T-cell (primary cell): ENCODE measurements around the gene RPTOR. TPM values are rescaled to one million over a fixed set of nuclear protein-coding genes. Genes with fewer than 3 reads are reported as not detected.
"Not testable (repeated sequence)": the region's sequence is repeated elsewhere in the genome, so short reads cannot be mapped to it uniquely, and the experiment has no call there.

Experiments used
- ATAC-seq, 4 experiments: fragments of 200-7000 bp in 3 of 4; fragments of 150-1000 bp in 1 of 4; cut with Tn5 transposase; replicated peaks in 1 of 4; 1 replicate in 3 of 4; 2 replicates in 1 of 4; pipeline ENCODE4 v1.10.0; 2021; ENCODE audit warnings: moderate library complexity in 3 of 4, mild to moderate bottlenecking in 2 of 4, moderate number of reproducible peaks in 1 of 4
- CTCF ChIA-PET, 2 donors: fragments of 300-600 bp; sonication (Branson Sonifier 250); formaldehyde crosslinking; loops; one replicate each; lab custom pipeline; 2022; ENCODE audit warnings: antibody characterized with exemption in 2 of 2; lab: Charles Lee
- POLR2A ChIA-PET, 2 donors: fragments of 300-600 bp; sonication (Branson Sonifier 250); formaldehyde crosslinking; loops; one replicate each; lab custom pipeline; 2022; ENCODE audit warnings: antibody characterized with exemption in 2 of 2; lab: Charles Lee
- DNase-seq, 35 experiments: peaks; one replicate each; pipeline versions ENCODE4 v3.0.0 to v3.0.0-alpha.2; 2013 to 2023
- H3K27ac ChIP-seq: one replicate; pipeline ENCODE4 v1.5.1; 2013; ENCODE audit warnings: low read length
- H3K27me3 ChIP-seq, 2 experiments: replicated peaks in 1 of 2; 1 replicate in 1 of 2; 2 replicates in 1 of 2; pipeline versions ENCODE4 v1.6.1 to v1.7.0; 2013; ENCODE audit warnings: low read length in 1 of 2, mixed read lengths in 1 of 2; ENCODE audit not compliant: control insufficient read depth in 2 of 2, insufficient read depth in 2 of 2; ENCODE audit errors: extremely low read depth in 1 of 2
- H3K36me3 ChIP-seq, 2 donors: 1 replicate in 1 of 2; 2 replicates in 1 of 2; pipeline versions ENCODE4 v1.6.1 to v1.7.0; 2013; ENCODE audit warnings: low read length in 1 of 2; ENCODE audit not compliant: control insufficient read depth in 2 of 2, insufficient read depth in 1 of 2; ENCODE audit errors: extremely low read depth in 1 of 2
- H3K4me1 ChIP-seq, 2 experiments: 1 replicate in 1 of 2; 2 replicates in 1 of 2; pipeline versions ENCODE4 v1.6.1 to v1.7.0; 2013; ENCODE audit warnings: low read length in 2 of 2, mixed read lengths in 1 of 2; ENCODE audit not compliant: insufficient read depth in 2 of 2, control insufficient read depth in 1 of 2; ENCODE audit errors: extremely low read depth in 1 of 2
- H3K4me3 ChIP-seq, 2 donors: 1 replicate in 1 of 2; 2 replicates in 1 of 2; pipeline versions ENCODE4 v1.5.1 to v1.7.0; 2013; ENCODE audit warnings: mild to moderate bottlenecking in 2 of 2, low read length in 1 of 2, moderate library complexity in 1 of 2; ENCODE audit not compliant: control insufficient read depth in 1 of 2; ENCODE audit errors: extremely low read depth in 1 of 2
- H3K9me3 ChIP-seq: 2 replicates; pipeline ENCODE4 v1.7.0; 2013
- H3K27ac Mint-ChIP-seq, 2 donors: one replicate each; pipeline ENCODE4 v1.8.0; 2020 to 2021; ENCODE audit warnings: mild to moderate bottlenecking in 2 of 2, mixed read lengths in 2 of 2
- H3K27me3 Mint-ChIP-seq, 2 donors: one replicate each; pipeline ENCODE4 v1.8.0; 2021 to 2022; ENCODE audit warnings: mixed read lengths in 2 of 2
- H3K36me3 Mint-ChIP-seq: one replicate; pipeline ENCODE4 v1.8.0; 2021; ENCODE audit warnings: mixed read lengths
- H3K4me1 Mint-ChIP-seq, 3 donors: one replicate each; pipeline ENCODE4 v1.8.0; 2020 to 2022; ENCODE audit warnings: mixed read lengths in 3 of 3, mild to moderate bottlenecking in 1 of 3
- H3K4me3 Mint-ChIP-seq, 3 donors: one replicate each; pipeline ENCODE4 v1.8.0; 2020 to 2022; ENCODE audit warnings: mild to moderate bottlenecking in 3 of 3, mixed read lengths in 3 of 3, moderate library complexity in 3 of 3
- H3K9me3 Mint-ChIP-seq, 3 donors: one replicate each; pipeline ENCODE4 v1.8.0; 2020 to 2022; ENCODE audit warnings: mixed read lengths in 3 of 3
- WGBS: methylation state at CpG from one replicate; pipeline ENCODE4 v1.1.5; 2013; ENCODE audit warnings: missing lambda C conversion rate; ENCODE audit not compliant: insufficient coverage; 5-methylcytosine and 5-hydroxymethylcytosine counted together
- total RNA-seq, 35 experiments: library from RNA in 6 of 35; stranded (reverse) in 6 of 35; fragments of 120-200 nt in 1 of 35; gene quantifications; one replicate each; pipeline versions ENCODE4 v1.2.1 to v1.2.4 and lab custom pipeline; 2013 to 2026

Gene RPTOR
- total RNA-seq, 5 donors from 2014 or later (not counting 1 experiment from before 2014, with no cell fraction given): 59.4 to 76.8 (median 71.4) TPM

DNA sequence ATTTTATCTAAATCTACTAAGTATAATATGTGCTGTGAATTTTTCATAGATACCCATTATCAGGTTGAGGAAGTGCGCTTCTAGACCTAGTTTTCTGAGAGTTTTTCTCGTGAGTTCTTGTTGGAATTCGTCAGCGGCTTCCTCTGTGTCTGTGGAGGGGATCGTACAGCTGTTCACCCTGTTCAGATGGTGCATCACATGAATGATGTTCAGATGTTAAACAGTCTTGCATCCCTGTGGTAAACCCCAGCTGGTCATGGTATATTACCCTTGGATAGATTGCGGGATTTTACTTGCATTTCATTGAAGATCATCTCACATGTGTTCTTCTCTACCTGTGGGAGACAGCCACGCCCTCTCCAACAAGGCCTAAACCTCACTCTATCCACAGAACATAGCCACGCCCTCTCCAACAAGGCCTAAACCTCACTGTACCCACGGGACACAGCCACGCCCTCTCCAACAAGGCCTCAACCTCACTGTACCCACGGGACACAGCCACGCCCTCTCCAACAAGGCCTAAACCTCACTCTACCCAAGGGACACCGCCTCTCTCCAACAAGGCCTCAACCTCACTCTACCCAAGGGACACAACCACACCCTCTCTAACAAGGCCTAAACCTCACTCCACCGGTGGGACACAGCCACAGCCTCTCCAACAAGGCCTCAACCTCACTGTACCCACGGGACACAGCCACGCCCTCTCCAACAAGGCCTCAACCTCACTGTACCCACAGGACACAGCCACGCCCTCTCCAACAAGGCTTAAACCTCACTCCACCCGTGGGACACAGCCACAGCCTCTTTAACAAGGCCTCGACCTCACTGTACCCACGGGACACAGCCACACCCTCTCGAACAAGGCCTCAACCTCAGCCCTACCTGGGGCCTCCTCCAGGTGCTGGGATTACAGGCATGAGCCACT, 266.8 kb downstream of the RPTOR start:
- ATAC-seq (peak; percentile 26 to 45 (median 36)), DNase-seq (peak in 1 of 35 experiments; percentile 29)

GRCh38 chr17:80812362-80813088, 267.9 kb downstream of the RPTOR start:
- Mint-ChIP-seq H3K9me3 (peaks cover 0 to 2% (median 2%) of the 10 kb centered on the region in 3 donors), H3K27ac (peak overlapping the region; percentile 95 to 99), H3K4me1 (peaks cover 34 to 64% (median 55%) of the 10 kb centered on the region in 3 donors), H3K4me3 (peak overlapping the region; percentile 47 to 62 (median 53)), H3K36me3 (peaks cover 43% of the 10 kb centered on the region), H3K27me3 (no peaks in the 10 kb centered on the region)
- CTCF ChIA-PET: no interaction called here
- POLR2A ChIA-PET: no interaction called here
- 77% methylated on average over 14 of the region's 18 CpGs for WGBS
- H3K36me3 ChIP-seq: peaks cover 1 to 16% of the 10 kb centered on the region in 2 donors
- no peaks in the 10 kb centered on the region for H3K9me3 ChIP-seq
- no peaks in the 10 kb centered on the region for H3K27me3 ChIP-seq
- DNase-seq (peak in 1 of 35 experiments; percentile 36), ATAC-seq (peak in 1 of 4 experiments; percentile 38)
- no peak overlapping the region for H3K4me3 ChIP-seq
- peaks cover 2 to 19% of the 10 kb centered on the region in 2 experiments for H3K4me1 ChIP-seq
- H3K27ac ChIP-seq: peak overlapping the region; percentile 69

More for the DNA sequence above, 266.8 kb downstream of the RPTOR start:
- Histone ChIP-seq H3K9me3 (peaks cover 1% of the 10 kb centered on the region), H3K27me3 (no peaks in the 10 kb centered on the region), H3K4me1 (peaks cover 2 to 19% of the 10 kb centered on the region in 2 experiments), H3K27ac (peak overlapping the region; percentile 69), H3K36me3 (peaks cover 3 to 16% of the 10 kb centered on the region in 2 donors), H3K4me3 (no peak overlapping the region)
- peaks cover 34 to 53% (median 53%) of the 10 kb centered on the region in 3 donors for H3K4me1 Mint-ChIP-seq
- H3K27ac Mint-ChIP-seq: peak overlapping the region; percentile 95 to 99
- WGBS: 58% methylated on average over 20 of the region's 21 CpGs
- H3K27me3 Mint-ChIP-seq: no peaks in the 10 kb centered on the region
- ChIA-PET CTCF (no interaction called here), POLR2A (no interaction called here)
- H3K36me3 Mint-ChIP-seq: peaks cover 53% of the 10 kb centered on the region
- peak overlapping the region in 1 of 3 donors; percentile 47 for H3K4me3 Mint-ChIP-seq
- H3K9me3 Mint-ChIP-seq: peaks cover 5 to 11% (median 6%) of the 10 kb centered on the region in 3 donors

- POLR2A ChIA-PET: no interaction called here
- H3K27me3 Mint-ChIP-seq: no peaks in the 10 kb centered on the region
- CTCF ChIA-PET: no interaction called here
- 92% methylated on average over 2 of the region's 5 CpGs for WGBS
- peak overlapping the region; percentile 71 to 99 for H3K27ac Mint-ChIP-seq
- DNase-seq (no peak), ATAC-seq (no peak)
- peaks cover 39 to 68% (median 55%) of the 10 kb centered on the region in 3 donors for H3K4me1 Mint-ChIP-seq
- Histone ChIP-seq H3K36me3 (peaks cover under 1 to 13% of the 10 kb centered on the region in 2 donors), H3K9me3 (no peaks in the 10 kb centered on the region), H3K4me1 (peaks cover 2 to 19% of the 10 kb centered on the region in 2 experiments), H3K4me3 (no peak overlapping the region), H3K27ac (no peak overlapping the region), H3K27me3 (no peaks in the 10 kb centered on the region)
- peak overlapping the region in 1 of 3 donors; percentile 43 for H3K4me3 Mint-ChIP-seq
- H3K9me3 Mint-ChIP-seq: no peaks in the 10 kb centered on the region
- peaks cover 39% of the 10 kb centered on the region for H3K36me3 Mint-ChIP-seq
These were observed 268.7 kb downstream of the RPTOR start for GRCh38 chr17:80813318-80813717.

DNA sequence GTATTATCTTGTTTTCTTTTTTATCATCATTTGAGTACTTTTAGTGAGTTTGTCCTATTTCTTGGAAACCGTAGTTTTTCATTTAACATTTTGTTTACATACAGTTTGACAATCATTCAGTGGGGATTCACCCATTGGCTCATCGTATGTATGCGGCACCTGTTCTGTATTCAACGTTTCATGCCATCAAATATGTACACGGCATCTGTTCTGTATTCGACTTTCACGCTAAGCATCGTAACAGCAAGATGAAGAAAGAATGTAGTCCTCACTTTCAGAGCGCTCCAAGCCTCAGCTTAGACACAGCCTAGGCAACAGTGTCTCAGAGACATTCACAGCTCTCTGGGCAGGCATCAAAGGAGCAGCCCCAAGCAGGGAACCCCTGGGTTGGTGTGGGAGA, 269.9 kb downstream of the RPTOR start:
- Mint-ChIP-seq H3K27ac (peak overlapping the region; percentile 16 to 33), H3K27me3 (no peaks in the 10 kb centered on the region), H3K4me1 (peaks cover 49 to 70% (median 60%) of the 10 kb centered on the region in 3 donors), H3K36me3 (peaks cover 33% of the 10 kb centered on the region), H3K4me3 (no peak overlapping the region), H3K9me3 (no peaks in the 10 kb centered on the region)
- H3K27me3 ChIP-seq: no peaks in the 10 kb centered on the region
- H3K4me3 ChIP-seq: no peak overlapping the region
- peaks cover 2 to 30% of the 10 kb centered on the region in 2 experiments for H3K4me1 ChIP-seq
- no peak for DNase-seq
- H3K9me3 ChIP-seq: no peaks in the 10 kb centered on the region
- H3K36me3 ChIP-seq: peaks cover 3 to 6% of the 10 kb centered on the region in 2 donors
- CTCF ChIA-PET: no interaction called here
- ATAC-seq: no peak
- POLR2A ChIA-PET: no interaction called here
- no peak overlapping the region for H3K27ac ChIP-seq
- 98% methylated on average over 9 of the region's 9 CpGs for WGBS

DNA sequence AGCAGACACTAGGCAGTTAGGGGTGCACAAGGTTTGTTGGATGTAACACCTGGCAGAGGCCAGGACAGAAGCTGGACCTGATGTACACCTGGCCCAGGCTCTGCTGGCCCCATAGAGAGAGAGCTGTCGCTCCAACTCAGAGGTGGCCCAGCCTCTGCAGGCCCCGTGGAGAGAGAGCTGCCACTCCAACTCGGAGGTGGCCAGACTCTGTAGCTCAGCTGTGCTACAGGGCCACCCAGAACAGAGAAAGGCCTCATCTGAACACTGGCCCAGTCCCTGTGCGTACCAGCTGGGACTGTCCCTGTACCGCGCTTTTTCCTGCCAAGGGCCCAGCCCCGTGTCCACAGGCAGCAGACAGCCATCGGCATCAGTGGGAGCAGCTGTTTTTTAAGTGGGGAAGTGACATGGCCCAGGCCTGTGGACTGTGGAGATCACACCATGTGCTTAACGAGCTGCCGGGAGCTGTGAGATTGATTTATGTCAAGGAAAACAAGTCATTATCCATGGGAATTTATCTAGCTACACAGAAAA, 270.6 kb downstream of the RPTOR start:
- no peak for ATAC-seq
- Histone ChIP-seq H3K4me3 (no peak overlapping the region), H3K27me3 (no peaks in the 10 kb centered on the region), H3K27ac (no peak overlapping the region), H3K4me1 (peaks cover 7 to 36% of the 10 kb centered on the region in 2 experiments), H3K36me3 (peaks cover 3 to 8% of the 10 kb centered on the region in 2 donors), H3K9me3 (no peaks in the 10 kb centered on the region)
- no peak for DNase-seq
- H3K36me3 Mint-ChIP-seq: peaks cover 33% of the 10 kb centered on the region
- WGBS: 97% methylated on average over 8 of the region's 10 CpGs
- peaks cover 55 to 77% (median 65%) of the 10 kb centered on the region in 3 donors for H3K4me1 Mint-ChIP-seq
- H3K4me3 Mint-ChIP-seq: no peak overlapping the region
- ChIA-PET CTCF (no interaction called here), POLR2A (no interaction called here)
- no peak overlapping the region for H3K27ac Mint-ChIP-seq
- H3K9me3 Mint-ChIP-seq: no peaks in the 10 kb centered on the region
- no peaks in the 10 kb centered on the region for H3K27me3 Mint-ChIP-seq

DNA sequence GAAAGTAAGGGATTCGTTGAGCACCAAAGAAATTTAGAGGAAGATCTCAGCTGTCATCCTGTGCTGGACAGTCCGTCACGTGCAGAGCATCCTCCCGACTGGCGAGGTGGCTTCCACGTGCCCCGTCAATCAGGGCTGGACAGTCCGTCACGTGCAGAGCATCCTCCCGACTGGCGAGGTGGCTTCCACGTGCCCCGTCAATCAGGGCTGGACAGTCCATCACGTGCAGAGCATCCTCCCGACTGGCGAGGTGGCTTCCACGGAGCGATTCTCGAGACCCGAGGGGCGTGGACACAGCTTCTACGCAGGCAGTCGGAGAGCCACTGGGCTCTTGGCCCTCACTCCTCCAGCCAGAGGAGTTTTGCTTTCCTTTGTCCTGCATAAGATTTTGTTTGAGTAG, 271.1 kb downstream of the RPTOR start:
- H3K27ac ChIP-seq, CTCF ChIA-PET, POLR2A ChIA-PET, H3K9me3 ChIP-seq, H3K4me3 Mint-ChIP-seq, H3K27ac Mint-ChIP-seq, H3K9me3 Mint-ChIP-seq, ATAC-seq, H3K27me3 Mint-ChIP-seq, DNase-seq, H3K27me3 ChIP-seq, H3K4me3 ChIP-seq: not testable (repeated sequence)
- peaks cover 52 to 79% (median 65%) of the 10 kb centered on the region in 3 donors for H3K4me1 Mint-ChIP-seq
- Histone ChIP-seq H3K4me1 (peaks cover 7 to 37% of the 10 kb centered on the region in 2 experiments), H3K36me3 (peaks cover 3 to 12% of the 10 kb centered on the region in 2 donors)
- H3K36me3 Mint-ChIP-seq: peaks cover 33% of the 10 kb centered on the region
- 94% methylated on average over 23 of the region's 23 CpGs for WGBS
